NCI-H1694 treated with DMSO at 0.1 percent for 48 hours (cell line): ENCODE measurements around the gene BCO2.
A peak's percentile ranks its signal among the peaks of the same experiment; 100 is the strongest.

Source experiments
- DNase-seq: peaks from one replicate; lab custom pipeline; 2025; lab: John Stamatoyannopoulos, UW

BCO2 gene

GRCh38 chr11:112215621-112216020 is 40.3 kb downstream of the BCO2 start:
- DNase-seq, result no peak

- no peak for DNase-seq
Measured at GRCh38 chr11:112216561-112217105, 41.3 kb downstream of the BCO2 start.

GRCh38 chr11:112219476-112220232 is 44.3 kb downstream of the BCO2 start:
- DNase-seq, result peak; percentile 26

GRCh38 chr11:112221274-112221835 is 46.0 kb downstream of the BCO2 start:
- DNase-seq, result no peak

GRCh38 chr11:112222303-112222702 is 47.0 kb downstream of the BCO2 start:
- DNase-seq, result no peak

GRCh38 chr11:112223121-112223520 is 47.8 kb downstream of the BCO2 start:
- no peak for DNase-seq

GRCh38 chr11:112223754-112224532 is 48.6 kb downstream of the BCO2 start:
- no peak for DNase-seq

- DNase-seq, result no peak
Measured at GRCh38 chr11:112225753-112226061, 50.4 kb downstream of the BCO2 start.

- DNase-seq, result peak; percentile 9
Measured at GRCh38 chr11:112226062-112226830, 50.9 kb downstream of the BCO2 start, which contains the start of gene PTS. Gene PTS (plus strand): TSS chr11:112226428. CDS start chr11:112226444, 16 bp downstream.

- no peak for DNase-seq
Measured at GRCh38 chr11:112226831-112227401, 51.6 kb downstream of the BCO2 start.

GRCh38 chr11:112227471-112227870 is 52.2 kb downstream of the BCO2 start:
- no peak for DNase-seq

- DNase-seq, result no peak
Measured at GRCh38 chr11:112228706-112229105, 53.4 kb downstream of the BCO2 start.

GRCh38 chr11:112229159-112229558 is 53.8 kb downstream of the BCO2 start:
- no peak for DNase-seq

GRCh38 chr11:112229746-112230433 is 54.6 kb downstream of the BCO2 start:
- no peak for DNase-seq

GRCh38 chr11:112231952-112232351 is 56.6 kb downstream of the BCO2 start:
- DNase-seq, result no peak

GRCh38 chr11:112235750-112236390 is 60.6 kb downstream of the BCO2 start:
- DNase-seq, result no peak

- DNase-seq, result no peak
Measured at GRCh38 chr11:112237451-112237850, 62.1 kb downstream of the BCO2 start.

GRCh38 chr11:112238041-112238440 is 62.7 kb downstream of the BCO2 start:
- DNase-seq, result no peak

GRCh38 chr11:112241486-112241885 is 66.2 kb downstream of the BCO2 start:
- DNase-seq, result no peak

GRCh38 chr11:112247201-112247600 is 71.9 kb downstream of the BCO2 start:
- no peak for DNase-seq

GRCh38 chr11:112248201-112248600 is 72.9 kb downstream of the BCO2 start:
- DNase-seq, result no peak
